Ectodermal cell (in vitro differentiated cells): ENCODE measurements around the gene LRRC17.
"Not testable (repeated sequence)": the region's sequence is repeated elsewhere in the genome, so short reads cannot be mapped to it uniquely, and the experiment has no call there.

ENCODE experiments used
- H3K27ac ChIP-seq: 2 replicates; pipeline ENCODE4 v1.7.0; 2013; ENCODE audit warnings: mild to moderate bottlenecking, low read depth, low read length; ENCODE audit not compliant: insufficient read depth, poor library complexity, severe bottlenecking
- H3K27me3 ChIP-seq: 2 replicates; pipeline ENCODE4 v1.7.0; 2013; ENCODE audit warnings: mild to moderate bottlenecking, low read length; ENCODE audit not compliant: insufficient read depth, control insufficient read depth, poor library complexity, severe bottlenecking
- H3K36me3 ChIP-seq: one replicate; pipeline ENCODE4 v1.7.0; 2013; ENCODE audit warnings: low read length; ENCODE audit not compliant: control insufficient read depth, insufficient read depth
- H3K4me1 ChIP-seq: one replicate; pipeline ENCODE4 v1.7.0; 2013; ENCODE audit warnings: low read length; ENCODE audit not compliant: control insufficient read depth, insufficient read depth
- H3K4me3 ChIP-seq: 2 replicates; pipeline ENCODE4 v1.7.0; 2013; ENCODE audit warnings: low read depth, low read length, control low read depth; ENCODE audit not compliant: insufficient read depth
- H3K9me3 ChIP-seq: 2 replicates; pipeline ENCODE4 v1.7.0; 2013; ENCODE audit warnings: mild to moderate bottlenecking, low read length, moderate library complexity; ENCODE audit not compliant: control insufficient read depth
- WGBS, 2 experiments: methylation state at CpG; one replicate each; pipeline ENCODE4 v1.1.7; 2013; ENCODE audit warnings: missing lambda C conversion rate in 2 of 2; 5-methylcytosine and 5-hydroxymethylcytosine counted together

Gene LRRC17

DNA sequence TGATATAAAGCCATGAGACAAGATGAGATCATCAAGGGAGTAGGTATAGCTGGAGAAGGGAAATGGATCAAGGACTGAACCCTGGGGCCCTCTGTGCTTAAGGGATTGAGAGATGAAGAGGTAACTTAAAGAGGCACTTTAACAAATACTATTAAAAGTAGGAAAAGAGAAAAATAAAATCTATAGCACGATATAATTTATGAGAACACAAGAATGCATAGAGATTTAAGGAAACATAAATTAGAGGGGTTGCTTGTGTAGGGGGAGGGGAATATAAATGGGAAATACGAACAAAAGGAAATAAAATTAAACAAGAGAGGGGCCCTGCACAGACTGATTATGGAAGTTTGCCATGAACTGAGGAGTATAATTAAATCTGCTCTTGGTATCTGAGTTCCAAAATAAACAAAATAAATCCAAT is 15.6 kb upstream of the LRRC17 start:
- Histone ChIP-seq H3K4me1 (no peaks in the 10 kb centered on the region), H3K9me3 (no peaks in the 10 kb centered on the region), H3K27me3 (no peaks in the 10 kb centered on the region), H3K4me3 (no peak overlapping the region), H3K36me3 (no peaks in the 10 kb centered on the region), H3K27ac (no peak overlapping the region)
- 88 to 93% methylated on average over 2 of the region's 2 CpGs for WGBS, 2 experiments

DNA sequence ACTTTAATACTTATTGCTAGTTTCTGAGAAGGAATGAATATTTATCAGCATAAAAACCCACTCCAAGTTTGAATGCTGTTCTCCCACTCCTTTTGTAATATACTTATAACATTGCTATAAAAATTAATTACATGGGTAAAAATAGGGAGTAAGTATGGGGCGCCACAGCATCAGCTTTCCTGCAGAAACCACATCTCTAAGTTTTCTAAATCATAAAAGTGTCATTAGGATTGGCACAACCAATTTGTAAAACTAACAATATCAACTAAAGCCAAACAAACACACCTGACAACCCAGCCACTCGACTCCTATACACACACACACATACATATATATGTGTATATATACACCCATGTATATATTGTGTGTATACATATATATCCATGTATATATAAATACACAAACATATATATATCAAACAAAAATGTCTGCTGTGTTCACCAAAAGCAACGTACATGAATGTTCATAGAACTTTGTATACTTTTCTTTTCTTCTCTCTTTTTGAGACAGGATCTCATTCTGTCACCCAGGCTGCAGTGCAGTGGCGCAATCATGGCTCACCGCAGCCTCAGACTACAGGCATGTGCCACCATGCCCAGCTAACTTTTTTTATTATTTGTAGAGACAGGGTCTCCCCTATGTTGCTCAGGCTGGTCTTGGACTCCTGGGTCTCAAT is 14.8 kb upstream of the LRRC17 start:
- H3K36me3 ChIP-seq, result no peaks in the 10 kb centered on the region
- no peak overlapping the region for H3K4me3 ChIP-seq
- WGBS, 2 experiments, result 85 to 94% methylated on average over 3 to 4 of the region's 5 CpGs
- no peaks in the 10 kb centered on the region for H3K27me3 ChIP-seq
- no peaks in the 10 kb centered on the region for H3K9me3 ChIP-seq
- no peaks in the 10 kb centered on the region for H3K4me1 ChIP-seq
- H3K27ac ChIP-seq, result no peak overlapping the region

DNA sequence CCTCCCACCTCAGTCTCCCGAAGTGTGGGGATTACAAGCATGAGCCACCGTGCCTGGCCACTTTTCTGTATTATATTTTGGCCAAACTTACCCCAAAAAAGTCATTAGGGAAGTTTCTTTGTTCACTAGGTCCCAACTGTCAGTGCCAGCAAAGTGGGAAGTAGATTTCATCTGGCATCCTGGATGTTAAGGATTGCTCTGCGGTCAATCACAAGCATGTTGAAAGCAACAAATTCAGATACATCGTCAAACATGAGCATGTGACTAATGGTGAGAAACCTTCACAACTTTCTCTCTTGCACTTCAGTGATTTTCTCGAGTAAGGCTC is 14.3 kb upstream of the LRRC17 start:
- no peak overlapping the region for H3K27ac ChIP-seq
- no peaks in the 10 kb centered on the region for H3K4me1 ChIP-seq
- H3K9me3 ChIP-seq, result no peaks in the 10 kb centered on the region
- 92 to 93% methylated on average over 4 to 5 of the region's 5 CpGs for WGBS, 2 experiments
- H3K27me3 ChIP-seq, result no peaks in the 10 kb centered on the region
- no peak overlapping the region for H3K4me3 ChIP-seq
- no peaks in the 10 kb centered on the region for H3K36me3 ChIP-seq

DNA sequence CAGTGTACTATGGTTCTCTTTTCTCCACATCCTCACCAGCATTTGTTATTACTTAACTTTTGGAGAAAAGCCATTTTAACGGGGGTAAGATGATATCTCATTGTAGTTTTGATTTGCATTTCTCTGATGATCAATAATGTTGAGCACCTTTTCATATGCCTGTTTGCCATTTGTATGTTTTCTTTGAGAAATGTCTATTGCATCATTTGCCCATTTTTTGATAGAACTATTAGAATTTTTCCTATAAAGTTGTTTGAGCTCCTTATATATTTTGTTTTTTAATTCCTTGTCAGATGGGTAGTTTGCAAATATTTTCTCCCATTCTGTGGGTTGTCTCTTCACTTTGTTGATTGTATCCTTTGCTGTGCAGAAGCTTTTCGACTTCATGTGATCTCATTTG is 10.7 kb upstream of the LRRC17 start:
- not testable (repeated sequence) for H3K27ac ChIP-seq, H3K27me3 ChIP-seq, H3K4me3 ChIP-seq, H3K36me3 ChIP-seq, H3K4me1 ChIP-seq, H3K9me3 ChIP-seq
- WGBS, 2 experiments, result 78 to 91% methylated on average over 2 of the region's 2 CpGs

DNA sequence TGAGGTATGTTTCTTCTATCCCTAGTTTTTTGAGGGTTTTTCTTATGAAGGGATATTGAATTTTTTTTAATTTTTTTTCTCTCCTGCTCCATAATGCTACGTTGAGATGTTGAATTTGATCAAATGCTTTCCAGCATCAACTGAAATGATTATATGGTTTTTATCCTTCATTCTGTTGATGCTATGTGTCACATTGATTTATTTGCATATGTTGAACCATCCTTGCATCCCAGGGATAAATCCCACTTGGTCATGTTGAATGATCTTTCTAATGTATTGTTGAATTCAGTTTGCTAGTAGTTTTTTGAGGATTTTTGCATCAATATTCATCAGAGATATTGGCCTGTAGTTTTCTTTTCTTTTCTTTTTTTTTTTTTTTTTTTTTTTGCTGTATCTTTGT is 9.2 kb upstream of the LRRC17 start:
- H3K27ac ChIP-seq, H3K36me3 ChIP-seq, H3K9me3 ChIP-seq, H3K4me3 ChIP-seq, H3K4me1 ChIP-seq, H3K27me3 ChIP-seq: not testable (repeated sequence)
- WGBS, 2 experiments, result 100% methylated on average over 1 of the region's 1 CpG

DNA sequence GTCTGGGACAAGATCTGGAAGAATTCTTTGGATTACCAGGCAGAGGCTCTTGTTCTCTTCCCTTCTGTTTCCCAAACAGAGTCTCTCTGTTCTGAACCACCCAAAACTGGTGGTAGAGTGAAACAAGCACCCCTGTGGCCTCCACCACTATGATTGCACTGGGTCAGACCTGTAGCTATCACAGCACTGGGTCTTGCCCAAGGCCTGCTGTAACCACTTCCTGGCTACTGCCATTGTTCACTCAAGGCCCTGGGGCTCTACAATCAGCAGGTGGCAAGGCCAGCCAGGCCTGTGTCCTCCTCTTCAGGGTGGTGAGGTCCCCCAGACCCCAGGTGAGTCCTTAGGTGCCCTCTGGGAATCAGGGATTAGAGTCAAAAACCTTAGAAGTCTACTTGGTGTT is 4.1 kb upstream of the LRRC17 start:
- Histone ChIP-seq H3K36me3 (no peaks in the 10 kb centered on the region), H3K27me3 (no peaks in the 10 kb centered on the region), H3K4me1 (no peaks in the 10 kb centered on the region), H3K4me3 (no peak overlapping the region), H3K27ac (no peak overlapping the region), H3K9me3 (no peaks in the 10 kb centered on the region)

DNA sequence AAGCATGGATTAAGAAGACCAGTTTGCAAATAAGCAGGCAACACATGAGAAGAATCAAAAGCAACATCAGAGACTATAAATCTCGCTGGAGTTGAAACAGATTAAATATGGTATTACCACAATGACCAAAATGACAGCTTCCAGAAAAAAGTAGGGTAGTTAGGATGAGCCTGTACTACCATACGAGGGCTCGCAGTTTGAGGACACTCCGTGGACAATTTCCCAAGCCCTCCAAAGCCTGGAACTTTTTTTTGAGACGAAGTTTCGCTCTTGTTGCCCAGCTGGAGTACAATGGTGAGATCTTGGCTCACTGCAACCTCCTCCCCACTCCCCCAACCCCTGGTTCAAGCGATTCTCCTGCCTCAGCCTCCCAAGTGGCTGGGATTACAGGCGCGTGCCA is 1.0 kb downstream of the LRRC17 start:
- no peak overlapping the region for H3K27ac ChIP-seq
- 92% methylated on average over 9 of the region's 9 CpGs for WGBS, 2 experiments
- H3K4me1 ChIP-seq, result no peaks in the 10 kb centered on the region
- no peaks in the 10 kb centered on the region for H3K9me3 ChIP-seq
- no peaks in the 10 kb centered on the region for H3K36me3 ChIP-seq
- no peaks in the 10 kb centered on the region for H3K27me3 ChIP-seq
- no peak overlapping the region for H3K4me3 ChIP-seq

DNA sequence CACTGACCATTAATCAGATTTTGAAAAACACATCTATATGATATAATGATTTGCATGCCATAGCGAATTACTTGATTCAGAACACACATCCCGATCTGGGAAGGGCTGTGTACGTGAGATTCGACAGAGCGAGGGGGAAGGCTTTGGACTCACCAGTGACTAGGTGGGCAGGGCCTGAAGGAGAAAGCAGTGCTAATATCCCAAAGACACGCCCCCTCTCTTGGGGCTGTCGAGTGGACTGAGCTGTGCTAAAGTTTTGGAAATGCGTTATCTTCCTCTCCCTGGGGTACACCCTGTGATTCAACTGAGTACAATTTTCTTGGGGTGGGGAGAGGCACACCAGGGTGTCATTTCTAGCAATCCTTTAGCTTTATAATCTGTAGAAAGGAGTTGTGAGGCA is 1.8 kb downstream of the LRRC17 start:
- 73 to 78% methylated on average over 8 of the region's 8 CpGs for WGBS, 2 experiments
- Histone ChIP-seq H3K27ac (no peak overlapping the region), H3K4me3 (no peak overlapping the region), H3K9me3 (no peaks in the 10 kb centered on the region), H3K27me3 (no peaks in the 10 kb centered on the region), H3K4me1 (no peaks in the 10 kb centered on the region), H3K36me3 (no peaks in the 10 kb centered on the region)

DNA sequence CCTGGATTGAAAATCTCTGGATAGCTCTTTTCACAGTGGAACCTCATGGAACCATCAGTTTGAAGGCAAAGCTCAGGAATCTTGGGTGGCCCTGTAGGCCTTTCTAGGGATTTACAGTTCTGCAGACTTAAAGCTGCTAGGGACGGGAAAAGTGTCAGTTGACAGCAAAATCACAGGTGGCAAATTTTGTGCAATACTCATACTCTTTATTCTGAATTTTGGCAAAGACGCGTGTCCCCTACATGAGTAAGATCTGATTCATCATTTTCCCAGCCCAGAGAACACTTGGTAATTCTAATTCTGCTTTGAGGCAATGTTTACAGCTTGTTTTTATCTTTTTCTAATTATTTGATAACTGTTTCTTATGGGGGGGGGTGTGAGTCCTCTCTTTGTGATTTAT is 3.6 kb downstream of the LRRC17 start:
- Histone ChIP-seq H3K9me3 (no peaks in the 10 kb centered on the region), H3K36me3 (no peaks in the 10 kb centered on the region), H3K4me1 (no peaks in the 10 kb centered on the region), H3K27me3 (no peaks in the 10 kb centered on the region), H3K4me3 (no peak overlapping the region), H3K27ac (no peak overlapping the region)
- WGBS, 2 experiments, result 91 to 96% methylated on average over 3 of the region's 3 CpGs

DNA sequence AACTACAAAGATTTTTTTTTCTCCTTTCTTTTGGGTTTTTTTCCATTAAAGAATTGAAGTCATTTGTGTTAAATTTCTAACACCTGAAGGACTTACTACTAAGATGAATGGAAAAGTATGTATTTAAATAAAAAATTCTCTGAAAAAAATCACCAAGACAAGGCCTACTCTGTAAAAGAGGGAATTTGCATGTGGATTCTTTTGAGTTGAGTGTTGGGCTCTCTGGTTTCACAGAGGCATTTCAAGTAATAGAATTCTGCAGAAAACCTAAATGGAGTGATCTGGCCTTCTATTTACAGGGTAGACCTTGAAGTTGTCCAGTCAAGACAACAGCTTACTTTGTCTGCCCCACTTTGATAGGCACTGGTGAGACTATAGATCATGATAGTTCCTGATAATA is 4.1 kb downstream of the LRRC17 start:
- Histone ChIP-seq H3K9me3 (no peaks in the 10 kb centered on the region), H3K4me3 (no peak overlapping the region), H3K27ac (no peak overlapping the region), H3K27me3 (no peaks in the 10 kb centered on the region), H3K36me3 (no peaks in the 10 kb centered on the region), H3K4me1 (no peaks in the 10 kb centered on the region)
